Lower leg skin (tissue), 4 donors: ENCODE measurements around the gene TRPM1. TPM values are rescaled to one million over a fixed set of nuclear protein-coding genes. Genes with fewer than 3 reads are reported as not detected.

Experiments
- DNase-seq, 2 donors: peaks; one replicate each; pipeline ENCODE4 v3.0.0-alpha.2; 2019; ENCODE audit warnings: low spot score in 2 of 2
- H3K4me3 ChIP-seq: fragments of 200-600 bp; sonication (generic); 2 replicates; pipeline ENCODE4 v1.5.1; 2017; ENCODE audit warnings: mild to moderate bottlenecking, low read depth; ENCODE audit not compliant: poor library complexity, severe bottlenecking
- CTCF ChIP-seq, 3 donors: fragments of 450-650 bp; IDR thresholded peaks; one replicate each; pipeline ENCODE4 v1.5.1; 2016; ENCODE audit warnings: antibody characterized with exemption in 3 of 3, mild to moderate bottlenecking in 3 of 3, moderate library complexity in 2 of 3
- POLR2A ChIP-seq, 2 donors: fragments of 450-650 bp; IDR thresholded peaks; one replicate each; pipeline ENCODE4 v1.6.1; 2016 to 2017; ENCODE audit warnings: antibody characterized with exemption in 2 of 2, mild to moderate bottlenecking in 1 of 2, moderate library complexity in 1 of 2
- WGBS, 2 donors: methylation state at CpG; one replicate each; pipeline ENCODE4 v1.1.5; 2018; 5-methylcytosine and 5-hydroxymethylcytosine counted together
- intact Hi-C: fragments of 100-400 bp; cut with DNase I; formaldehyde crosslinking; loops from one replicate; pipeline ENCODE4 v1.15.0; 2023; ENCODE audit warnings: low total_unique reads
- total RNA-seq, 4 donors: library from RNA; depleted of rRNA; stranded (reverse); fragments of >200 nt; gene quantifications; one replicate each; pipeline ENCODE4 v1.1.0, GENCODE V29; 2016

Gene TRPM1
- total RNA-seq, 4 donors from 2014 or later, result 1.3 to 18.3 (median 8.3) TPM

DNA sequence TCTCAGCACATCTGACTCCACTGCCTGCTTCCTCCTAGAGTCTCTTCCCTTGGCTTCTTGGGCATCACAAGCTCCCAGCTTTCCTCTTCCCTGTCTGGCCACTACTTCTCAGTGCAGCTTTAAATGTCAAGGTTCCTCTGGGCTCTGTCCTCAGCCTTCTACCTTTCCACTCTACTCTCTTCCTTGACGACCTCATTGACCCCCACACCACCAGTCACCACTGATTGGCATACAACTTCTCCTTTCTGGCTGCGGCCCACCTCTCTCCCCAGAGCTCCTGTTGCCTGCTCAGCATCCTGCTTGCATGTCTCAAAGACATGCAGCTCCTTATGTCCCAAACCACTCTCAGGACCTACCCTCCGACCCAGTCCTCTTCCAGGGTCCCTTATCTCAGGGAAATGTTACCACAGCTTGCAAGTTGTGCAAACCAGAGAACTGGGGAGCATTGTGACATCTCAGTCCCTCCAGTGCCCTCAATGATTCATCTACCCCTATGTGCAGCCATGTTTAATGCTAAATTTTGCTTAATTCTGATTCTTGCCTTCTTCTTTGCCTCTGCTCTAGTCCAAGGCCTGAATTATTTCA is 49.9 kb downstream of the TRPM1 start:
- intact Hi-C loops, result loop anchor here (1.0 kb wide), 1 partner anchor 45 kb away; no protein-coding TSS in a partner anchor
- H3K4me3 ChIP-seq, result no peak overlapping the region
- WGBS, 2 donors, result 67 to 78% methylated on average over 3 of the region's 3 CpGs
- TF ChIP-seq CTCF (IDR thresholded peaks at IDR 0.05) (no peak), POLR2A (IDR thresholded peaks at IDR 0.05) (no peak)
- DNase-seq, result no peak

GRCh38 chr15:31050953-31051352 is 50.6 kb downstream of the TRPM1 start:
- WGBS, 2 donors, result 92% methylated on average over 10 of the region's 10 CpGs
- H3K4me3 ChIP-seq, result no peak overlapping the region
- TF ChIP-seq POLR2A (IDR thresholded peaks at IDR 0.05), result no peak
- no peak for TF ChIP-seq CTCF (IDR thresholded peaks at IDR 0.05)
- no peak for DNase-seq
- intact Hi-C loops, result loop anchor here (1.0 kb wide), 1 partner anchor 45 kb away; no protein-coding TSS in a partner anchor

GRCh38 chr15:31049682-31050615 is 51.6 kb downstream of the TRPM1 start:
- DNase-seq, result no peak
- 52% methylated on average over 12 of the region's 12 CpGs for WGBS, 2 donors

DNA sequence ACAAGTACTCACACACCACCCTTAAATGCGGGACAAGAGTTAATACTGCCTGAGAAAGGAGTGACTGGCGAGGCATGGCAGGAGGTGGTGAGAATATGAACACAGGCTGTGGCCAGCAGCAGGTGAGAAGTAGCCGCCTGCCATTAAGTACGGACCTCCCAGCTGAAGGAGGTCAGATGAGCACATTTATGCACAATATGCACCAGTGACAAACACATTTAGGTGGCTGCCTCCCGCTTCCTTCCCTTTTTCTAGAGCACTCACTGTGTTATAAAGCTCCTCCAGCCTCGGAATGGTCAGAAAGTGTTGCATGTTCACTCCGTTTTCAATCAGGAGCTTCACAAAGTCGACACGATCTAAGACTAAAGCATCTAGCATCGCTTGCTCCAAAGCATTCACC is 52.4 kb downstream of the TRPM1 start:
- WGBS, 2 donors, result 85 to 89% methylated on average over 10 of the region's 10 CpGs
- no peak for DNase-seq
- TF ChIP-seq POLR2A (IDR thresholded peaks at IDR 0.05) (no peak), CTCF (IDR thresholded peaks at IDR 0.05) (no peak)
- intact Hi-C loops, result no loop called here
- no peak overlapping the region for H3K4me3 ChIP-seq

More at GRCh38 chr15:31049682-31050615, 51.6 kb downstream of the TRPM1 start:
- intact Hi-C loops, result no loop called here
- no peak overlapping the region for H3K4me3 ChIP-seq
- no peak for TF ChIP-seq POLR2A (IDR thresholded peaks at IDR 0.05)
- no peak for TF ChIP-seq CTCF (IDR thresholded peaks at IDR 0.05)

GRCh38 chr15:31047437-31047836 is 54.1 kb downstream of the TRPM1 start:
- 93 to 95% methylated on average over 8 of the region's 8 CpGs for WGBS, 2 donors
- DNase-seq, result no peak
- TF ChIP-seq CTCF (IDR thresholded peaks at IDR 0.05), result no peak
- TF ChIP-seq POLR2A (IDR thresholded peaks at IDR 0.05), result no peak
- intact Hi-C loops, result no loop called here
- H3K4me3 ChIP-seq, result no peak overlapping the region
